ENCODE results near the gene NEK2.
"Not testable (repeated sequence)": the region's sequence is repeated elsewhere in the genome, so short reads cannot be mapped to it uniquely, and the experiment has no call there.

Gene NEK2

DNA sequence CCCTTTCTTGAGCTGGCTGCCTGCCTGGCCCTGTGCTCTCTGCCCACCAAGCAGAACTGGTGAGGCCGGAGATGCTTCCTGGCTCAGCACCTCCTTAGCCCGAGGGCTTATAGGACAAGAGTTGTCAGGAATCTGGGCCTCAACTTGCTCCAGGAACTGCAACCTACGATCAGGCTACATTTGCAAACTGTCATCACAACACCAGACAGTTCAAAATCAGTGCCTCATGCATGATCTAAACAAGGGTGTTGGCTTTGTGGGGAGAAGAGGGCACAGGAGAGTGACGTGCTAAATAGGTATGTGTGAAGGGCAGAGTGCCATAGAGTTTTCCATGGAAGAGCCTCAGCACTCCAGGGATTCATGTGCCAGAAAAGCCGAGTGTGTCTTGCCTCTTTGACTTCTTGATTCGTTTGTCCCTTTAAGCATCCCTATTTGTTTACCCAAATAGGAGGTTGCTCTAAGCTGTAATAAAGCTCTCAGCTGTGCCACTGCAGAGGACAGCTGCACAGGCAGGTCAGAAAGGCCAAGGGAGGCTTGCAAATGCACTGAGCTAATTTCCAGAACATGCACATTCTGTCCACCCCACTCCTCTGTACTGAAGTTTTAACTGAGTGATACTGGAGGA, 30.2 kb upstream of the NEK2 start:
- Mint-ChIP-seq H3K4me3 (no peak overlapping the region), H3K27me3 (no peaks in the 10 kb centered on the region), H3K27ac (ENCODE audit: low read depth) (no peak overlapping the region), H3K36me3 (ENCODE audit: insufficient read depth) (peaks cover 6% of the 10 kb centered on the region), H3K4me1 (no peaks in the 10 kb centered on the region), H3K9me3 (no peaks in the 10 kb centered on the region)
- no peak for ATAC-seq (replicated peaks; ENCODE audit: extremely low read depth, poor library complexity, severe bottlenecking)
- no peak for DNase-seq (ENCODE audit: low spot score in 2 of 2)

DNA sequence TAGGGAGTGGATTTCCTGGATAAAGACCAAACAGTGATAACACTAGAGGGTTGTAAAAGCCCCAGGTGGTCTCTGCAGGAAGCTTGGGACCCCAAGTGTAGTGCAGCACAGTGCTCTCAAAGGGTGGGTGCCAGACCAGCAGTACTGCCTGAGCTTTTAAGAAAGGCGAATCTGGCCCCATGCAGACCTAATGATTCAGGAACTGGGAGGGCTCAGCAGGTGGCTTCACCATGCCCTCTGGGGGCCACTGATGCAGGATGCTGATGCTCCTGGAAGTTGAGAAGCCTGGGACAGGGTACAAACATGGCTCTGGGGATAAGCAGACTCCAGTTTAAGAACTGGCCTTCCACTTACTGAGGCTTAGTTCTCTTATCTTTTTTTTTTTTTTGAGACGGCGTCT, 29.1 kb upstream of the NEK2 start:
- DNase-seq (ENCODE audit: low spot score in 2 of 2) (no peak), ATAC-seq (replicated peaks; ENCODE audit: extremely low read depth, poor library complexity, severe bottlenecking) (no peak)
- Mint-ChIP-seq H3K36me3 (ENCODE audit: insufficient read depth) (peaks cover 6% of the 10 kb centered on the region), H3K27me3 (no peaks in the 10 kb centered on the region), H3K4me3 (no peak overlapping the region), H3K27ac (ENCODE audit: low read depth) (no peak overlapping the region), H3K4me1 (no peaks in the 10 kb centered on the region), H3K9me3 (no peaks in the 10 kb centered on the region)

DNA sequence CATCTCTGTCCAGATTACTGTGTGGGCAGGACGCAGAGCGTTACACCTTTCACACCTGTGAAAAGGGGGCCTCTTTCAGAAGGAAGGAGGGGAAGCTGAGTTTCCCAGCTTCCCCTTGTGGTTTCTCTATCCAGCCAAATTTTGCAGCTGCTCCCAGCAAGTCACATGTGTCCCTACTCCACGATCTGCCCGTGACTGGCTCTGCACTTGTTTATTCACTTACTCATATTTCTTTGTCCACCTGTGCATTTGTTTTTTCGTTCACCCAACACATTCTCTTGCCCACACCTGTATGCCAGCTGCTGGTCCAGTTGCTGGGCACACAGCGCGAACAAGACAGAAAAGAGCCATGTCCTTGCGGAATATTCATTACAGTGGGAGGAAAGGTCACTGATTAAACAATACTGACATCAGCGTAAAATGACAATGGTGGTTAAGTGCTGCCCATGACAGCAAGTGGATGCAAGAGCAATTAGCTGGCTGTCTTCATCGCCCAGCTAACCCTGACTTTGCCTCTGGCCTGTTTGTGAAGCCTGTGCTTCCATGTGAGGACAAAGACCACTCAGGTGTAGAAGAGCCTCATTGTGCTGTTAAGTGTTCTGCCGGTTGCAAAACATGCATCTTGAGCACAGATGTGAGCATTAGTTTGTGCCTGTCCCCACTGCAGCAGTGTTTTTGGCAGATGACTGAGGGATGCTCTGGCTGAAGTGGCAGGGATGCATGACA, 28.6 kb upstream of the NEK2 start:
- H3K27ac Mint-ChIP-seq (ENCODE audit: low read depth), result no peak overlapping the region
- H3K27me3 Mint-ChIP-seq, result no peaks in the 10 kb centered on the region
- no peaks in the 10 kb centered on the region for H3K9me3 Mint-ChIP-seq
- DNase-seq (ENCODE audit: low spot score in 2 of 2) (no peak), ATAC-seq (replicated peaks; ENCODE audit: extremely low read depth, poor library complexity, severe bottlenecking) (no peak)
- peaks cover 6% of the 10 kb centered on the region for H3K36me3 Mint-ChIP-seq (ENCODE audit: insufficient read depth)
- H3K4me1 Mint-ChIP-seq, result no peaks in the 10 kb centered on the region
- no peak overlapping the region for H3K4me3 Mint-ChIP-seq

DNA sequence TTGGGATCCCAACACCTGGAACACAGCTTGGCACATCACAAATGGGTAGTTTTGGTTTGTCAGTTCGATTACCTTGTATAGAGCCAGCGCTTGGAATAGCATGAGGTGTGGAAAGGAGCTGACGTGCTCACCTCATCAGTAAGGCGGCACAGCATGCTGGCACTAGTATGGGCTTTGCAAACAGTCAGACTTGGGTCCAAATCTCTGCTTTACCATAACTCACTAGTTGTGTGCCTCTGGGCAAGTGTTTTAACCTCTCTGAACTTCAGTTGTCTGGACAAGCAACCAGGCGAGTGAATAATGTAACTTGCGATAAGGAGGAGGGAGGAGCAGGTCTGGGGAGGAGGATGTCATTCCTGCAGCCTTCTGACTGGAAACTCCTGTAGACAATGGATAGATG, 26.3 kb upstream of the NEK2 start:
- ATAC-seq (replicated peaks; ENCODE audit: extremely low read depth, poor library complexity, severe bottlenecking), result no peak
- no peaks in the 10 kb centered on the region for H3K27me3 Mint-ChIP-seq
- DNase-seq (ENCODE audit: low spot score in 2 of 2), result no peak
- H3K4me1 Mint-ChIP-seq, result no peaks in the 10 kb centered on the region
- no peak overlapping the region for H3K27ac Mint-ChIP-seq (ENCODE audit: low read depth)
- H3K36me3 Mint-ChIP-seq (ENCODE audit: insufficient read depth), result peaks cover 2% of the 10 kb centered on the region
- no peak overlapping the region for H3K4me3 Mint-ChIP-seq
- no peaks in the 10 kb centered on the region for H3K9me3 Mint-ChIP-seq

DNA sequence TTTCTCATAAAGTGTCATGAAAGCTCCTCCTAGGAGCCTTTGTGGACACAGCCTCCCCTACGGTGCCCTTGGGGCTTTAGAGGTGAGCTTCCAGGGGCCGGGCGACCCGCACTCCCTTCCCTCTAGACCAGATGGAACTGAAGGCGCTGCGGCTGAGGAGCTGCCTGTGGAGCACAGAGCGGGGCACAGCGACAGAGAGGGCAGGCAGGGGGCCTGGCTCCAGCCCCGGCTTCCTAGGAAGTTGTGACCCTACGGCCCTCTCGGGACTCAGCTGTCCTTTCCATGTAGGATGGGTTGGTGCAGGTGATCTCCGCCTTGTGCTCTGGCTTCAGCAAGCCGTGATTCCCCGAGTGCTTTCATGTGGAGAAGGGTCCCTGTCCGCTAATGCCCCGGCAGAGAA, 23.6 kb upstream of the NEK2 start:
- H3K36me3 Mint-ChIP-seq (ENCODE audit: insufficient read depth), result peaks cover 2% of the 10 kb centered on the region
- peaks cover 5% of the 10 kb centered on the region for H3K4me1 Mint-ChIP-seq
- H3K4me3 Mint-ChIP-seq, result peak overlapping the region; percentile 43
- DNase-seq (ENCODE audit: low spot score in 2 of 2) (no peak), ATAC-seq (replicated peaks; ENCODE audit: extremely low read depth, poor library complexity, severe bottlenecking) (no peak)
- H3K9me3 Mint-ChIP-seq, result no peaks in the 10 kb centered on the region
- H3K27me3 Mint-ChIP-seq, result no peaks in the 10 kb centered on the region
- H3K27ac Mint-ChIP-seq (ENCODE audit: low read depth), result no peak overlapping the region

DNA sequence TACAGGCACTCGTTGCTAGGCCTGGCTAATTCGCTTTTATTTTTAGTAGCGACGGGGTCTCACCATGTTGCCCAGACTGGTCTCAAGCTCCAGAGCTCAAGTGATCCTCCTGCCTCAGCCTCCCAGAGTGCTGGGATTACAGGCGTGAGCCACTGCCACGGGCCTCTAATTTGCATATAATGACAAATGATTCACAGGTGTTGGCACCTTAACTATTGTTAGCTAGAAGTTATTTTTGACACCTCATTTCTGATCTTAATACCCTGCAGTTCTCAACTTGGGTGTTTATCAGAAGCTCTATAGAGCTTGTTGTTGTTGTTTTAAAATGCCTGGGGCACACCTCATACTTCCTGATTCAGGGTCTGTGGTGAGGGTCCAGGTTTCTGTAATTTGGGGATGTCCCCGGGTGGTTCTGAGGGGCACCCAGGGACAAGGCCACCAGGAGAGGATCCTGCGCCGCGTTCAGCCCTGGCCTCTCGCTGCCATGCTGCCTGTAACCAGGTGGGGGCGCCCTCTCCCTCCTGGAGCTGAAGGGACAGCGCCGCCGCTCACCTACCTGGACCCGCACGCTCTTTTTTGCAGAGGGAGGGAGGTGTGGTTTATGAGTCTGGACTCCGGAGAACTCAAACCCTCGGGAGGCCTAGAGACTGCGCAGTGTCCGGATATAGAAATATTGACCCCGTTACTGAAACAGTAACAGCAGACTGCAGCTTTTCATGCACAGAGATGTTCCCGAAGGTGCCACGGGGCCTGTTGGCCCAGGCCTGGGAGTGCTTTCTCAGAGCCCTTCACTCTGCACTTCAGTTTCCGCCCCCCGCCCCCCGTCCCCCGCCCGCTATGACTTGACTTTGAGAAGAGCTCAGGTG, 23.0 kb upstream of the NEK2 start:
- peak; percentile 79 for ATAC-seq (replicated peaks; ENCODE audit: extremely low read depth, poor library complexity, severe bottlenecking)
- peaks cover 5% of the 10 kb centered on the region for H3K4me1 Mint-ChIP-seq
- no peaks in the 10 kb centered on the region for H3K27me3 Mint-ChIP-seq
- H3K36me3 Mint-ChIP-seq (ENCODE audit: insufficient read depth), result peaks cover 4% of the 10 kb centered on the region
- H3K27ac Mint-ChIP-seq (ENCODE audit: low read depth), result no peak overlapping the region
- H3K4me3 Mint-ChIP-seq, result peak overlapping the region; percentile 43
- no peaks in the 10 kb centered on the region for H3K9me3 Mint-ChIP-seq
- DNase-seq (ENCODE audit: low spot score in 2 of 2), result peak; percentile 74 to 85

DNA sequence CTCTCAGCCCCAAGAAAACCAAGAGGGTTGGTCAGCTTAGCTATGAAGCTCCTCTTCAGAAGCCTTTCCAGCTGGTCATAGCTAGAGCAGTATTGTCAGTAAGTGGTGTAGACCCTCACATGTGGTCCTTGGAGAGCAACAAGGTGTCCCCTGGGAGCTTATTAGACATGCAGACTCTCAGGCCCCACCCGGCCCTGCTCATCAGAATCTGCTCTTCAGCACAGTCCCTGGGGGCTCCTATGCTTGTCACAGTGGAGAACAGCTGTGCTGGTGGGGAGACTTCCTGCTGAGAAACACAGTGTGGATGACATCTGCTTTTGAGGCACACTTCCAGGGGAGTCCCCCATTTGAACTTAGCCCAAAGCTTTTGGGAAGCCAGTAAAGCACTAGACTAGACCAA, 21.9 kb upstream of the NEK2 start:
- H3K27me3 Mint-ChIP-seq, result no peaks in the 10 kb centered on the region
- peaks cover 4% of the 10 kb centered on the region for H3K36me3 Mint-ChIP-seq (ENCODE audit: insufficient read depth)
- ATAC-seq (replicated peaks; ENCODE audit: extremely low read depth, poor library complexity, severe bottlenecking), result no peak
- H3K27ac Mint-ChIP-seq (ENCODE audit: low read depth), result no peak overlapping the region
- H3K9me3 Mint-ChIP-seq, result no peaks in the 10 kb centered on the region
- no peak for DNase-seq (ENCODE audit: low spot score in 2 of 2)
- H3K4me1 Mint-ChIP-seq, result peaks cover 5% of the 10 kb centered on the region
- no peak overlapping the region for H3K4me3 Mint-ChIP-seq

DNA sequence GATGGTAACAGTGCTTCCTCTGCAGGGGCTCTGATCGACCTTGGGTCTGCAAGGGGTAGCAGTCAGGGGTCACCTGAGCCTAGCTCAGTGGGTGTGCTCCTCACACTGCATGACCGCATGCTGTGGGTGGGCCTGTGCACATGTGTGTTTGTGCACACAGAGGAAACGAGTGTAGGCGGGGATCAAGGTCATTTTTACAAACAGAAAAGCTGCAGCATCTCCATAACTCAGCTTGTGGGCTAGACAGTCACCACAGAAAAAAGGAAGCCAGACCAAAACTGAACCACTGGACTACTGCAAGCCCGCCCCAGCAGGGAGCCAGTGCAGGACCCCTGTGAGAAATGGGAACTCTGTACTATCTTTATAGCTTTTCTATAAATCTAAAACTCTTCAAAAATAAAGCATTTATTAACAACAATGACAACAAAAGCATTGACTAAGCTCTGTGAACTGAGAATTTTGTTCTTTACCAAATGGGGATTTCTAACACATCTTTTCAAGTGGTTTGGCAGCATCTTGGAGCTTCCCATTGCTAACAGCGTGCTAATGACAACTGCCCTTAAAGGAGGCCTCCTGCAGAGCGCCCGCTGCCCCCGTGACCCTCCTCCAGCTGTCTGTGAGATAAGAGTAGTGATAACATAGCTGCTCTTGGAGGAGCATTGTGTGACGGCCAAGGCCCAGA, 19.9 kb upstream of the NEK2 start:
- Mint-ChIP-seq H3K36me3 (ENCODE audit: insufficient read depth) (peaks cover 2% of the 10 kb centered on the region), H3K9me3 (no peaks in the 10 kb centered on the region), H3K27me3 (no peaks in the 10 kb centered on the region), H3K4me1 (peaks cover 5% of the 10 kb centered on the region), H3K4me3 (peak overlapping the region; percentile 11), H3K27ac (ENCODE audit: low read depth) (peak overlapping the region; percentile 38)
- ATAC-seq (replicated peaks; ENCODE audit: extremely low read depth, poor library complexity, severe bottlenecking) (peak; percentile 44), DNase-seq (ENCODE audit: low spot score in 2 of 2) (no peak)

DNA sequence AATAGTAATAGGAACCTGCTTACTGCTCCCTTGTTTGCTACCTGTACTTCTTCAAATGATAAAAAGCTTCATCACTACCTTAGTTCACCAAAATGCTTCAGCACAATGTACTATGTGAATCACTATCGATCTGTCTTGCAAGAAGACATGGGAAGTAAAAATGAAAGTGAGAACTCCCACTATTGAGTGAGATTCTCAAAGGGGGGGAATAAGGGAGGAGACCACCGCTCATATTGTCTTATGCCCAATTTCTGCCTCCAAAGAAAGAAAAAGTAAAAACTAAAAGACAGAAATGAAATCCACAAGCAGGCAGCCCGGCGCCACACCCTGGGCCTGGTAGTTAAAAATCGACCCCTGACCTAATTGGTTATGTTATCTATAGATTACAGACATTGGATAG, 18.5 kb upstream of the NEK2 start:
- DNase-seq (ENCODE audit: low spot score in 2 of 2); ATAC-seq (replicated peaks; ENCODE audit: extremely low read depth, poor library complexity, severe bottlenecking); H3K36me3 Mint-ChIP-seq (ENCODE audit: insufficient read depth); H3K27ac Mint-ChIP-seq (ENCODE audit: low read depth); H3K9me3 Mint-ChIP-seq; H3K4me3 Mint-ChIP-seq; H3K27me3 Mint-ChIP-seq; H3K4me1 Mint-ChIP-seq: not testable (repeated sequence)

DNA sequence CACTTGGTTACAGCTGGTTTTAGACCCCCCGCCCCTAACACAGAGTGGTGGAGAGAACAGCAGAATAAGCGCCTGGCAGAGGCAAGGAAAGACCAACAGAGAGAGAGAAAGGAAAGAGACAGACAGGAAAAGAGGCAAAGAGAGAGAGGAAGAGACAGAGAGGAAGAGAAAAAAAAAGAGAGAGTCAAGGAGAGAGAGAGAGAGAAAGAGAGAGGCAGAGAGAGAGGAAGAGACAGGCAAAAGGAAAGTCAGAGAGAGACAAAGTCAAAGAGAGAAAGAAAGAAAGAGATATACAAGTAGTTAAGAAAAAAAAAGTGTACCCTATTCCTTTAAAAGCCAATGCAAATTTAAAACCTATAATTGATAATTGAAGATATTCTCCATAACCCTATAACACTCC, 13.0 kb upstream of the NEK2 start:
- H3K4me1 Mint-ChIP-seq, result peaks cover 11% of the 10 kb centered on the region
- DNase-seq (ENCODE audit: low spot score in 2 of 2) (no peak), ATAC-seq (replicated peaks; ENCODE audit: extremely low read depth, poor library complexity, severe bottlenecking) (no peak)
- no peaks in the 10 kb centered on the region for H3K27me3 Mint-ChIP-seq
- H3K4me3 Mint-ChIP-seq, result peak overlapping the region; percentile 10
- H3K36me3 Mint-ChIP-seq (ENCODE audit: insufficient read depth), result peaks cover 2% of the 10 kb centered on the region
- no peaks in the 10 kb centered on the region for H3K9me3 Mint-ChIP-seq
- peak overlapping the region; percentile 44 for H3K27ac Mint-ChIP-seq (ENCODE audit: low read depth)

DNA sequence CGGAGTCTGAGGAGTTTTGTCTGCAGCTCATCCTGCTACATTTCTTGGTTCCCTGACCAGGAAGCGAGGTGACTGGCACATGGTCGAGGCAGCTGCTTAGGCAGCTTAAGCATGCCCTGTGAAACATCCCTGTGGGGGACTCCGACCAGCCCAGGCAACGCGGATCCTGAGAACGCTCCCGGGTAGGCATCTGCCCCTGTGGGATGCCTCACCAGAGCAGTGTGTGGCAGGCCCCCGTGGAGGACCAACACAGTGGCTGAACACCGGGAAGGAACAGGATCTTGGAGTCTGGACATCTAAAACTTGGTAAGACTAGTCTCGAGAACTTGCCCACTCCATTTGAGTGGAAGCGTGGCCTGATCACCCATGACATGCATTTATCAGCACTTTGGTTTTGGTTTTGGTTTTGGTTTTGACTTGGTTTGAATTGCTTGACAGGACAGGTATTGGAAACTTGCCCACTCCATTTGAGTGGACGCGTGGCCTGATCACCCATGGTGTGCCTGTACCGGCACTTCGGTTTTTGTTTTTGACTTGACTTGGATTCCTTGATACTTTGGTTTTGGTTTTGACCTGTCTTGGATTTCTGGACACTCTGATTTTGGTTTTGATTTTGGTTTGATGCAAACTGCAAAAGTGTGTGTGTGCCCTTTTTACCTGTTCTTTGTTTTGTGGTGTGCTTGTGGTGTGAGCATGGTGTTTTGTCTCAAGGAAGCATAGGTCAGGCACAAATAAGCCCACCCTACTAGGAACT, 12.2 kb upstream of the NEK2 start:
- Mint-ChIP-seq H3K27me3 (no peaks in the 10 kb centered on the region), H3K36me3 (ENCODE audit: insufficient read depth) (peaks cover 2% of the 10 kb centered on the region), H3K4me3 (peak overlapping the region; percentile 10), H3K9me3 (no peaks in the 10 kb centered on the region), H3K27ac (ENCODE audit: low read depth) (peak overlapping the region; percentile 44), H3K4me1 (peaks cover 11% of the 10 kb centered on the region)
- DNase-seq (ENCODE audit: low spot score in 2 of 2), result no peak
- ATAC-seq (replicated peaks; ENCODE audit: extremely low read depth, poor library complexity, severe bottlenecking), result no peak

DNA sequence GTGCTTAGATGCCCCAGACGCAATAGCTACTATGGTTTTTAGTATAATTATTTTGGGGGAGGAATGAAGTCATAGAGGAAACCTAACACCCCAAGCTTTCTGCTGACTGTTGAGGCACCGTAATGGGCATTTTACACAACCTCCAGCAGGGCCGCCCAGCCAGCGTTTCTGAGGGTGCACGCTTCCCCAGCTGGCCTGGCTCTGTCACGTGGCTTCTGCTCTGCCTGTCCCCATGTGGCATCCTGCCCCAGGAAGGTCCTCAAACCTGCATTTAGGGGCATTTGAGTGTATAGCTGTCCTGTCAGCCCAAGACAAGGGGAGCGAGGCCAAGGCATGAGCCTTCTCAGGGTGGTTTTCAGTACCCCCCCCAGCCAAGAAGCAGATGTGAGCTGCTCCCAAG, 10.4 kb upstream of the NEK2 start:
- no peaks in the 10 kb centered on the region for H3K9me3 Mint-ChIP-seq
- H3K4me3 Mint-ChIP-seq, result no peak overlapping the region
- H3K27me3 Mint-ChIP-seq, result no peaks in the 10 kb centered on the region
- ATAC-seq (replicated peaks; ENCODE audit: extremely low read depth, poor library complexity, severe bottlenecking) (no peak), DNase-seq (ENCODE audit: low spot score in 2 of 2) (no peak)
- H3K4me1 Mint-ChIP-seq, result peaks cover 16% of the 10 kb centered on the region
- H3K27ac Mint-ChIP-seq (ENCODE audit: low read depth), result peak overlapping the region; percentile 56
- peaks cover 3% of the 10 kb centered on the region for H3K36me3 Mint-ChIP-seq (ENCODE audit: insufficient read depth)

All from central memory CD8-positive, alpha-beta T cell (primary cell).